HG03045 (cell line): ENCODE measurements around the gene APOA4.
A peak's percentile ranks its signal among the peaks of the same experiment; 100 is the strongest.
"Not testable (repeated sequence)": the region's sequence is repeated elsewhere in the genome, so short reads cannot be mapped to it uniquely, and the experiment has no call there.

ENCODE experiments used
- ATAC-seq: cut with Tn5 transposase; IDR thresholded peaks from one replicate; pipeline ENCODE4 v1.9.1; 2021; ENCODE audit warnings: mild to moderate bottlenecking, moderate library complexity; ENCODE audit not compliant: unreplicated experiment

Gene APOA4

DNA sequence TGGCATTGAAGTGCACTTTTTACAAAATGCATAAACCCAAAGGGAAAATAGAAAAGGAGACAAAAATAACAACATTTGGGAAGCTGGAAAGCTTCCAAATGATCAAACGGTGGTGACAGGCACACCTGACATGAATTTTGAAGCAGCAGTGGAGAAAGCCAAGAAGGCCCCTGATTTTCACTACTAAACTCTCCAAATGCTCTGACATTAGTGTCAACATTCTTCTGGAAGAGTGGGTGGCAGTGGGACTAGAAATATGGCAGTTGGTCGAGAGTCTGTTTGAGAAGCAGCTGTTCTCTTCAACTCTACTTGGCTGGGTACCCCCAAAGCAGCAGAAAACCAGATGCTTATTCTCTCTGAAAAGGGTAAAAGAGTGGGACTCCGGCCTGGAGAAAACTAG is 19.1 kb downstream of the APOA4 start:
- ATAC-seq = no peak

DNA sequence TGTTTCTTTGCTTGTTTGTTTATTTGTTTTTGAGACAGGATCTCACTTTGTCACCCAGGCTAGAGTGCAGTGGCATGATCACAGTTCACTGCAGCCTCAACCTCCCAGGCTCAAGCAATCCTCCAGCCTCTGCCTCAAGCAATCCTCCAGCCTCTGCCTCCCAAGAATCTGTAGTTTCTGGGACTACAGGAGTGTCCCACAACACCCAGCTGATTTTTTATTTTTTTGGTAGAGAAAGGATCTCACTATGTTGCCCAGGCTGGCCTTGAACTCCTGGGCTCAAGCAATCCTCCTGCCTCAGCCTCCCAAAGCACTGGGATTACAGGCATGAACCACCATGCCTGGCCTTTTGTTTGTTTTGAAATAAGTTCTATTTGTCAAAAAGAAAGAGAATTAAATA is 21.4 kb downstream of the APOA4 start:
- ATAC-seq = not testable (repeated sequence)

DNA sequence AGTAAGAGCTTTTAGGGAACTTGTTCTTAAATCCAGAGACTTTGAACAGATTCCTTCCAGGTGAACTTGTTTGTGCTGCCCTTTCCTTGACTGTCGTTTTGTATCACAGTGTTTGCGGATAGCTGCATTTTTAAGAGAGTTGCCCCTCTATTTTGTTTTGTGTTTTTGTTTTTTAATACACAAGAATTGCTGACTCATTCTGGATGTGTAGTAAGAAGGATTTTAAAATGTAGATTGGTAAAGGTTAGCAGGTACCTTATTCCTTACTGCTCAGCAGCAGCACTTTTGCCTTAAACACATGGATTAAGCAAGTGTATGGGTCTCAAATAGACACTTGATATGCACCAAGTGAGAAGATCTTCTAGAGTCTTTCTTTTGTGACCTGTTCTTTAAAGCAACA is 22.5 kb downstream of the APOA4 start:
- ATAC-seq = no peak

DNA sequence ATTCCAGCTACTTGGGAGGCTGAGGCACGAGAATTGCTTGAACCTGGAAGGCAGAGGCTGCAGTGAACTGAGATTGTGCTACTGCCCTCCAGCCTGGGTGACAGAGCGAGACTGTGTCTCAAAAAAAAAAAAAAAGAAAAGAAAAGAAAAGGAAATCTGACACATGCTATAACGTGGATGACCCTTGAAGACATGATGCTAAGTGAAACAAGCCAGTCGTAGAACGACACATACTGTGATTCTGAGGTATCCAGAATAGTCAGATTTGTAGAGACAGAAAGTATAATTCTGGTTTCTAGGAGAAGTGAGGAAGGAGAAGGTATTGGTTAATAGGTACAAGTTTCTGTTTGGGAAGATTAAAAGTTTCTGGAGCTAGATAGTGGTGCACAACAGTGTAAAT is 24.7 kb downstream of the APOA4 start:
- ATAC-seq = no peak

DNA sequence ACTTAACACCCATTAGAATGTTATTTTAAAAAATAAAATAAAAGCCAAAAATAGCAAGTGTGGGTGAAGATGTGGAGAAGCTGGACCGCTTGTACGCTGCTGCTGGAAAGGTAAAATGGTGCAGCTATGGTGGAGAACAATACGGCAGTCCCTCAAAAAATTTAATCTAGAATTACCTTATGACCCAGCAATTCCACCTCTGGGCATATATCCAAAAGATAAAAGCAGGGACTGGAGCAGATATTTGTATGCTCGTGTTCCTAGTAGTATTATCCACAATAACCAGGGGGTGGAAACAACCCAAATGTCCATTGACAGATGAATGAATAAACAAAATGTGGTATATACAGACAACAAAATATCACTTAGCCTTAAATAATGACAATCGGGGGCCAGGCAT is 25.3 kb downstream of the APOA4 start:
- no peak for ATAC-seq

DNA sequence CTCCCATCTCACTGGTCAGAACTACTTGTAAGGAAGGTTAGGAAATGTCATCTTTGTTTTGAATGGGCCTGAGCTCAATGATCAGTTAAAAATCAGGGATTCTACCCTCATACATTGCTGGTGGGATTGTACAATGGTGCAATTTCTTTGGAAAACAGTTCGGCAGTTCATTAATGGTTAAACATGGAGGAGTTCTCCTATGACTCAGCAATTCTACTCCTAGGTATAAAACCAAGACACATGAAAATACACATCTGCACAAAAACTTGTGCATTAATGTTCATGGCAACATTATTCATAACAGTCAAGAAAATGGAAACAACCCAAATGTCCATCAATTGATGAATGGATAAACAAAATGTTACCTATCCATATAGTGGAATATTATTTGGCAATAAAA is 26.6 kb downstream of the APOA4 start:
- ATAC-seq = no peak

DNA sequence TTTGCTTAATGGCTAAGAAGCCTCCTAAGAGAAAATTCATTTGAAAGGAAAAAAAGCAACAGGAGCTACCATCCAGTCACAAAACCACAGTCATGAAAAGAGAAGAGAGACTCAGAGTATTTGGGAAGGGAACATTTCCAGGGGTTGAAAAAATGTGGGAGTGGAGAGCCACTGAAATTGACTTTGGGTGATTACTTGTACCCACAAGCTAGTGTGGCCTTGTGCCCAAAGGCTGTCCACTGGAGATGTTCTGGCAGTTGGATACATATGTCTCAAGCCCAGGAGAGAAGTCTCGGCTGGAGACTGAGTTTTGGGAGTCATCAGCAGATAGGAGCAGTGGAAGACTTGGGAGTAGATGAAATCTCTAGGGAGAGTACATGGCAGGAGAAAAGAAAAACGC is 28.3 kb downstream of the APOA4 start:
- no peak for ATAC-seq

DNA sequence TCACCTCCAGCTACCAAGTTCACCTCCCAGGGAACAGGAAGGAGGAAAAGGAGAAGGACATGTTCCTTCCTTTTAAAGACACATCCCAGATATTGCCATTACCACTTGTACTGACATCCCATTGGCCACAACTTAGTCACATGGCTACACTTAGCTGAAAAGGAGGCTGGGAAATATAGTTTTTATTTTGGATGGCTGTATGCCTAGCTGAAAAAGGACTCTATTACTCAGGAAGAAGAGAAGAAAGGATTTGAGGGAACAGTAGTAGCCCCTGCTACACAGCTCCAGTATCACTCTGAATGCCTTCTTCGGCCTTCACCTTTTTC is 29.4 kb downstream of the APOA4 start:
- ATAC-seq = no peak

DNA sequence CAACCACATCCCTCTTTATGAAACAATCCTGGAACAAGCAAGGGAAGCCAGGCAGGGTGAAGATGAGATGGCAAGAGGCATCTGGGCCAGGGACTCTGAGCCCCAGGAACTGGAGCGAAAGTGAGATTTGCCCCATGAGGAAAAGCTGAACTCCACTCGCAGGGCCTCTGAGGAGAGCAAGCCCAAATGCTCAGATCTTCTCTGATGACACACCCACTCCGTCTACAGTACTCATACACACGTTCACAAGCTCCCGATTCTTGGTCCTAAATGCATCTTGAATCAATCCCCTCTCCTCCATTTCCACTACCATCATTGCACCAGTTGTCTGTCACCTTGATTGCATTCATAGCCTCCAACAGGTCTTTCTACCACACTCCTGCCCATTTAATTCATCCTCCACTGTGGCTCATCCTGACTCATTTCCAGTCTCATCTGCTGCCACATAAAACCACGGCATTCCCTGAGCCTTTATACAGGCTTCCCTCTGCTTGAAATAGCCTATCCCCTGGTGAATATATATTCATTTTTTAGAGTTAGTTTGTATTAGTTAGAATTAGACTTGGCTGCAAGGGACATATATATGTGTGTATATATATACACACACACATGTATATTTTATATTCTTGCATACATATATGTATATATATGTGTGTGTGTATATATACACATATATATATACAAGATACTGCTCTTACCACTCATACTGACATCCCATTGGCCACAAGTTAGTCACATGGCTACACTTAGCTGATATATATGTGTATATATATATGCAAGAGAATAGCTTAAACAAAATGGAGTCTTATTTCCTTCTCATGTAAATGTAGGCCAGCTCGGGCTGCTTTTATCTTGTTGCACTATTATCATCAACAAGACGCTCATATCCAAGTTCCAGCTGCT is 30.0 kb downstream of the APOA4 start:
- ATAC-seq = no peak

DNA sequence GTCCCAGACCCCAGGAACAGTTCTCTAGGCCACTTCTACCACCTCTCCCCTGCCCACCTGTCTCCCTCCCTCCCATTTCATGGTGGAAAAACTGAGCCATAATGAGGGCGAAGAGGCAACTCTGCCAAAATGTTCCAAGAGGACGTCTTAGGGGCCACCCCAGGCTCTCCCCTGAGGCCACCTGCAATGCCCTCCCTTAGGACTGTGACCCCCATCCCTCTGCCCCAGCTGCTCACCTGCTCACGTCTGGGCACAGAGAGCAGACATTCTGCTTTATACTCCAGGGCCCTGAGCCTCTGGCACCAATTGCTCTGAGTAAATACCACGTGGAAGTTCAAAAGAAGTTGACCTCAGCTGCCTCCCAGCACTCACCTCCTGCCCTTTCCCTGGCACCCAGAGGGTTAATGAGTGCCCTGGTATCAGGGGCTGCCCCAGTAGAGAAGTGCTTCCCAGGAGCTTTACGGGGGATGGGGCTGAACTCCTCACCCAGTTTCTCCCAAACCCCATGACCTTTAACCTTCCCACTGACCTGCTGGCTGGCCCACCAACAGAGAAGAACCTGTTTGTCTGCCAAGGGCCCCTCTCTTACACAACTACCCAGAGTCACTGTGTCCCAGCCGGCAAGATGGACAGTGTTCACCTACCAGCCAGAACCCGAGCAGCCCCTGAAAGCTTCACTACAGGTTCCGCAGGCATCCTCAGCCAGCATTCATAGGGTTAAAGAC is 30.8 kb downstream of the APOA4 start:
- no peak for ATAC-seq

DNA sequence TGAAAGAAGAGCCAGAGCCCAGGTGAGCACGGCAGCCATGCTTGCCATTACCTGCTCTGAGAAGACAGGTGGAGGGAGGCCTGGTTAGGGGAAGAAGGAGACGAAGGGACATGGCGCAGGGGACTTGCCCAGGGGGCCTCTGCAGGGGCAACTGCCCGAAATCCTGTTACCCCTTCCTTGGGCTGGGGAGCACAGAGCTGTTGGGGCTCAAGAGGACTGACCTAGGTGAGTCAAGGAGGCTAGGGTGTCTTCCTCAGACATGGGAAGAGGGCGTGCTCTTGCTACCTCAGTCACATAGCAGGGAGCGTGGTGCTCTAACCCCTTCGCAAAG is 31.3 kb downstream of the APOA4 start, which contains the start of gene APOA5:
TSS of gene APOA5 (minus strand) at position 67 of the 331 bp plus-strand sequence. CDS start at position 48, 19 bp downstream.
- ATAC-seq = no peak

DNA sequence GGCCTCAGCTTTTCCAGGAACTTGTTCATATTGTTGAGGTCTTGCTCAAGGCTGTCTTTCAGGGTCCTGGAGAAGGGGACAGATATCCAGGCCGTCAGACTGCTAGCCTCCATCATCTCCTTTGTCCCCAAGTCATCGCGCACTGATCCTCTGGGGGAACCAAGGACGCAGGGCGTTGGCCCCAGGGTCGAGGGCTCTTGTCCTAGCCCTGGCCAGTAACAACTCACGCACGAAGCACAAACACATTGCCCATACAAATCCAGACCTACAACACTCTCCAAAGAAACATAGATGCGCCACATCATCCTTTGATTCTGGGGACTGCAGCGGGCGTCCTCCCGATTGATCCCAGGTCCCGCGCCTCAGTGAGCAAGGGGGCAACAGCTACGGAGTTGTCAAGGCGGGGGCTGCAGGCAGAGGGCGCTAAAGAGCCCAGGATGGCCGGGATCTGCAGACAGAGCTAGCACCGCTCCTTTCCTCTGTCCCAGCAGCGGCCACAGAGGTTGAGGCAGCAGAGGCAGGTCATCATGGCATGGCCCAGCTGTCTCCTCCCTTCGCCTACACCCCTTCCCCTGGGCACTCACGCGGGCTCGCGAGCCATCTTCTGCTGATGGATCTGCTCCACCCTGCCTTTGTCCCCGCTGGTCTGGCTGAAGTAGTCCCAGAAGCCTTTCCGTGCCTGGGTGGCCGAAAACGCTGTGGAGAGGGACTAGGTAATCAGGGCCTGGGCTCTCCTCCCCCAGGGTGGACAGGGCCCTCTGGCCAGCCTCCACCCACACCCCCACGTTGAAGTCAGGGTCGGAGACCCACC is 31.9 kb downstream of the APOA4 start:
- no peak for ATAC-seq

DNA sequence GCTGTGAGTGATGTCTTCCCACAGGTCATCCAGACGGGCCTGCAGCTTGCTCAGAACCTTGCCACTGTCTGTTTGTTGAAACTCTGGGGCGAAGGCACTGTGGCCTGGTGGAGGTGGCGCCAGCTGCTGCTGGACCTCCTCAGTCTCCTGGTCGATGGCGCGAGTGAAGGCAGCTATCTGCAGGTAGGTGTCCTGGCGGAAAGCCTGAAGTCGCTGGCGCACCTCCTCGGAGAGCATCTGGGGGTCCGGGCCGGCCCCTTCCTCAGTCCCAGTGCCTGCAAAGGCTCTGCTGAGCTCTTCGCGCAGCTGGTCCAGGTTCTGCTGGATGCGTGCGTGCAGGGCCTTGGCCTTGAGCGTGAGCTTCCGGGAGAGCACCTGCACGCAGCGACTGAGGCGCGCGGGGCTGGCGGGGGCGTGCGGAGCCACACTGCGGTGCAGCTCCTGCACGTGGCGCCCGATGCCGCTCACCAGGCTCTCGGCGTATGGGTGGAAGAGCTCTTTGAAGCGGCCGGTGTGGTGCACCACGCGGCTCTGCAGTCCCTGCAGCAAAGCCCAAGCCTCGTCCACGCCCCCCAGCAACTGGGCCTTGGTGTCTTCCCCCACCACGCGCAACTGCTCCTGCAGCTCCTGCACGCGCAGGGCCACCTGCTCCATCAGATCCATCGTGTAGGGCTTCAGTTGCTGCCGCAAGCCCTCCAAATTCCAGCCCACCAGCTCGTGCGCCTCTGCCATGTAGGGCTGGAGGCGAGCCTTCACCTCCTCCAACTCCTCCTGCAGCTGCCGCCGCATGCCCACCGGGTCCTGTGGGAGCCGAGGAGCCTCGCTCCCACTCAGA is 32.7 kb downstream of the APOA4 start:
- no peak for ATAC-seq

DNA sequence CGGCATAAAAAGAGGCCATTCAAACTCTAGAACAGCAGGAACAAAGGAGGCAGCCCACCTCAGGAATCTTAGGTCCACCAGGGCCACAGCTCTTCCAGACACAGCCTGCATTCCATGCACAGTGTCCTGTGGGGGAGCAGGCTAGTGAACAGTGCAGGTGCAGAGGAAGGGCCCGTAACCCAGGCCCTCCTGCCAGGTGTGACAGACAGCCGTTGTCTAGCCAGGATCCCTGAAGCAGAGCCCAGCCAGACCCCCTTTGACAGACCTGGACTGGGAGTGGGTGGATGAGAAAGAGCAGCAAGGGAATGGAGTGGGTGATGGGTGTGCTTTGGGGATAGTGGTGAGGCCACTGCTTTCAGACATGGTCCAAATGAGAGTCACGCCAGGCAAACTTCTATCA is 34.1 kb downstream of the APOA4 start:
- no peak for ATAC-seq

DNA sequence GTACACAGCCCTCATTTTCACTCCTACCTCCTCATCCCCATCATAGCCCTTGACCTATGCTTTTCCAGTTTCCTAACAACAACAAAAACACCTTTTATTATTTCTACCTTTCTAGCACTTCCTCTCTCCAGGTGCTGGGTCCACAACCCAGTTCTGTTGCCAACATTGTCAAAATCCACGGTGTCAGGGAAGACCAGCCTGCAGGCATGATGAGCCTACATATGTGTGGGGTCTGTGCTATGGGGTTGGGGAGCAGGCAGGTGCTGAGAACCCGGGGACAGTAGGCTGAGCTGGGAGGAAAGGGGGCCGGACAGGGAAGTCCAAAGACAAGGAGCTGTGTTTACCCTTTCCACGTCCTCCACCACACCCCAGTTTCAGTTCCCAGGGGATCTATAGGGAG is 34.6 kb downstream of the APOA4 start:
- no peak for ATAC-seq

DNA sequence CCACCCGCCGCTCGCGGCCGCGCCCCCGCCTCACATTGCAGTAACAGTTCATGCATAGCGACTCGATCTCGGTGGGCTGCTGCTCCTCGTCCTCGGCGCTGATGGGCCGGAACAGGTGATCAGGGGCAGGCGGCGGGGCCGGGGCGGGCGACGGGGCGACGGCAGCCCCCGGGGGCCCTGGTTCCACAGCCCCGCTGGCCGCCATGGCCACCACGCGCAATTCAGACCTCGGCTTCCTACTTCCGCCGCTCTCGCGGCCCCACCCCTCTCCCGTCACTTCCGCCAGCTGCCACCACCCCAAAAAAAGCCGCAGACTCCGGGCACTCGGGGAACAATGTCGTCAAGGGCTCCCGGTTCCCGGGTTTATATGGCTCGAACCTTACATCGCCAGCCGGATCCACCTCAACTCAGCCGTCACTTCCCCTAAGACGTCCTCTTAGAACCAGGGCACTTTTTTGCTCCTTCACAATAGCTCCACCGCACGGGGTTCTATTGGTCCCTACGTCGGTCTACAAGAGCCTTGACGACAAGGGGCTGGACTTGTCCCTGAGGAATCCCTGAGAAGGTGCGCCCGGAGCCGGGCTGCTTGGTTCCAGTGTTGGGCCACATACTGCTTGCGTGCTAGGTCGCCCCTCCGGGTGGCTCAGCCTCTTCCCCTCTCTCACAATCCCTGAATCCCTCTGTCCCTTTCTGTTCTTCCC is 35.2 kb downstream of the APOA4 start, which contains the start of gene ZPR1:
TSS of gene ZPR1 (minus strand) at position 238 of the 701 bp plus-strand sequence. CDS start at position 205, 33 bp downstream.
- ATAC-seq = peak; percentile 89

DNA sequence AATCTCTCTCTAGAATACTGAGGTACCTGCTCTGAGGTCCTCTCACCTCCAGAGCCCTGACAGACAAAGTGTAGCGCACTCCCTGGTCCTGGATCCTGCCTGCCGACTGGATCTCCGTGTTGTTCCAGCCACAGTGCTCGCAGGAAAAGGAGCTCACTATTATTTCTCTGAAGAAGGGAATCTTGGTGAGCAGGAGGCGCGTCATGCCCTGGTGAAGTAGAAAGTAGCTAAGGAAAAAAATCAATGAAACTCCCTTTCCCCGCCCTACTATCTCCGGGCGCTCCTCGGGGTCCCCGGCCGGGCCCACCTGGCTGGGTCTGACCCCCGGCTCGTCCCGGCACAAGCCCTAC is 35.7 kb downstream of the APOA4 start:
- ATAC-seq = no peak

DNA sequence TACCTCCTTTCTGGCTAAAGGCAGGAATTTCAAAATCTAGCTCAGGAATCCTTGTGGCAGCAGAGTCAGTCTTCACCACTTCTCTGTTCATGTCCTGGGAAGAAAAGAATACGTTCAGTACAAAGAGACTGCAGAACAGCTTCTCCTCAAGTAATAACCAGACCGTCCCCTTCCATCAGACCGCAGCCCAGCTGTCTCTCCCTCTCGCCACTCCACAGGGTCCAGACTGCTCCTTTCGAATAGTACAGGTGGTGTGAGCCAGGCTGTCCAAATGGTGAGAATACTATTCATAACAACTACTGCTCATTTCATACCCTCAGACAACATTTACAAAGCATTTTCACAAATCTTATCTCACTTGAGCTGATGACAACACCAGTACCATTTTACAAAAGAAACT is 36.1 kb downstream of the APOA4 start:
- no peak for ATAC-seq

DNA sequence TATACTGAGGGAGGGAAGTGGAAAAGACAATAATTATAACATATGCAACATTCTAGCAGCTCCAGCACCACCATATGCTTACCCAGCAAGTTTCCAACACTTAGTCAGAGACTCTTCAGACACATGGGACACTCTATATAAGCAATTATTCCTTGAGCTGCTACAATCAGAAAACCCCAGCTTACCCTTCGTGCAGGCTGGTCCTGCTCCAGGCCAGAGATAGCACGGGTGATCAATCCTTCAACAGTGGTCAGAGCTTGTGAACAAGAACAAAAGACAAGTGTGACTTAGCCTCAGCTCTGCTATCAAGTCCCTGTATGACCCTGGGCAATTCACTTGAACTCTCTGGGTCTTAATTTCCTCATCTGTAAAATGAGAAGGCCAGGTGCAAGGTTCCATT is 36.8 kb downstream of the APOA4 start:
- ATAC-seq = no peak

DNA sequence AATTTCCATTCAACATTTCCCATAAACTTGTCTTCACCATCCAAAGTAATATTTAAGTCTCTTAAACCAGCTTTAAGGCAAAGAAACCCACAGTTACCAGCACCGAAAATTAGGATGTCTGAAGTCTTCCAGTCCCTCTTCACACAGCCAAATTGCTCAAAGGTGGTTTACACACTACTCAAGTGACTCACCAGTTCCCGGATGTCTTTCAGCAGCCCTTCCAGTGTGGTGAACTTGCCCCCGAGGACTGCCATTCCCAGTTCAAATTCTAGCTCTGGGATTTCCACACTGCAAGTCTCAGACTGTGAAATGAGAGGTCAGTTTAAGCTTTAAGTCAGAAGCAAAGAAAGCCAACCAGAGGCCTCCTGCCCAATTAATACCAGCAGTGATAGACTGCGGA is 40.4 kb downstream of the APOA4 start:
- ATAC-seq = no peak
